Measurements from ENCODE around the gene AP2M1. TPM values are rescaled to one million over a fixed set of nuclear protein-coding genes. Genes with fewer than 3 reads are reported as not detected.
"Not testable (repeated sequence)": the region's sequence is repeated elsewhere in the genome, so short reads cannot be mapped to it uniquely, and the experiment has no call there.

Gene AP2M1
- polyA plus RNA-seq, 1 donor = 286 TPM

DNA sequence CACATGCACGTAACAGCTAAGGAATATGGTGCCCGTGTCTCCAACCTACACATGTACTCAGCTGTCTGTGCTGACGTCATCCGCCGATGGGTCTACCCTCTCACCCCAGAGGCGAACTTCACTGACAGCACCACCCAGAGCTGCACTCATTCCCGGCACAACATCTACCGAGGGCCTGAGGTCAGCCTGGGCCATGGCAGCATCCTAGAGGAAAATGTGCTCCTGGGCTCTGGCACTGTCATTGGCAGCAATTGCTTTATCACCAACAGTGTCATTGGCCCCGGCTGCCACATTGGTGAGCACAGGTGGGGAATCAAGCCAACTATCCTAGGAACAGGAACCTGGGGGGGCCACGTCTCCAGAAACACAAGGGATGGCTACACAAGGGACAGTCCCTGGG lies 34.2 kb upstream of the AP2M1 start:
- Histone ChIP-seq H3K4me1 (ENCODE audit: control insufficient read depth, insufficient read depth, low read length) (peaks cover 21% of the 10 kb centered on the region), H3K9me3 (ENCODE audit: control insufficient read depth, low read depth, low read length) (no peaks in the 10 kb centered on the region), H3K27me3 (ENCODE audit: control insufficient read depth, insufficient read depth, low read length) (no peaks in the 10 kb centered on the region), H3K4me3 (ENCODE audit: low read length) (no peak overlapping the region), H3K36me3 (ENCODE audit: control insufficient read depth, insufficient read depth, low read length) (peaks cover 60% of the 10 kb centered on the region), H3K27ac (ENCODE audit: low read length) (no peak overlapping the region)
- DNase-seq = no peak
- WGBS (ENCODE audit: insufficient coverage, low lambda C conversion rate) = no CpG with 5 or more reads among the region's 10 CpGs

GRCh38 chr3:184142199-184142598 lies 32.5 kb upstream of the AP2M1 start:
- DNase-seq = no peak
- Histone ChIP-seq H3K27ac (ENCODE audit: low read length) (no peak overlapping the region), H3K4me3 (ENCODE audit: low read length) (no peak overlapping the region), H3K27me3 (ENCODE audit: control insufficient read depth, insufficient read depth, low read length) (no peaks in the 10 kb centered on the region), H3K36me3 (ENCODE audit: control insufficient read depth, insufficient read depth, low read length) (peaks cover 60% of the 10 kb centered on the region), H3K4me1 (ENCODE audit: control insufficient read depth, insufficient read depth, low read length) (peaks cover 23% of the 10 kb centered on the region), H3K9me3 (ENCODE audit: control insufficient read depth, low read depth, low read length) (no peaks in the 10 kb centered on the region)
- WGBS (ENCODE audit: insufficient coverage, low lambda C conversion rate) = 100% methylated on average over 1 of the region's 7 CpGs

DNA sequence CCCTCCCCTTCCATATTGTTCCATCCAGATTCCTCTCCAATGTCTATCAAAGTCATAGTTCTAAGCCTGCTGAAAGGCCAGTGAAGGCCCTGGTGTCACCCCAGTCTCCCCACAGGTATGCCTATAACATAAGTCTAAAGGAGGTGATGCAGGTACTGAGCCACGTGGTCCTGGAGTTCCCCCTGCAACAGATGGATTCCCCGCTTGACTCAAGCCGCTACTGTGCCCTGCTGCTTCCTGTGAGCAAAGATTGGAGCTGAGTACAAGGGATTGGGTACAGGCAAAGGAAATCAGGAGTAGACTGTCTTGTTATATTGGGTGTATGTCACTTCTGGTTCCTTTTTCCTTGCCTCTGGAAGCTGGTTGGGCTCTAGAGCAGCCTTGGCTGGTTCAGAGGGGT lies 31.3 kb upstream of the AP2M1 start:
- no peak overlapping the region for H3K4me3 ChIP-seq (ENCODE audit: low read length)
- WGBS (ENCODE audit: insufficient coverage, low lambda C conversion rate) = no CpG with 5 or more reads among the region's 3 CpGs
- no peak for DNase-seq
- H3K27ac ChIP-seq (ENCODE audit: low read length) = no peak overlapping the region
- H3K9me3 ChIP-seq (ENCODE audit: control insufficient read depth, low read depth, low read length) = no peaks in the 10 kb centered on the region
- no peaks in the 10 kb centered on the region for H3K27me3 ChIP-seq (ENCODE audit: control insufficient read depth, insufficient read depth, low read length)
- H3K36me3 ChIP-seq (ENCODE audit: control insufficient read depth, insufficient read depth, low read length) = peaks cover 51% of the 10 kb centered on the region
- H3K4me1 ChIP-seq (ENCODE audit: control insufficient read depth, insufficient read depth, low read length) = peaks cover 29% of the 10 kb centered on the region

DNA sequence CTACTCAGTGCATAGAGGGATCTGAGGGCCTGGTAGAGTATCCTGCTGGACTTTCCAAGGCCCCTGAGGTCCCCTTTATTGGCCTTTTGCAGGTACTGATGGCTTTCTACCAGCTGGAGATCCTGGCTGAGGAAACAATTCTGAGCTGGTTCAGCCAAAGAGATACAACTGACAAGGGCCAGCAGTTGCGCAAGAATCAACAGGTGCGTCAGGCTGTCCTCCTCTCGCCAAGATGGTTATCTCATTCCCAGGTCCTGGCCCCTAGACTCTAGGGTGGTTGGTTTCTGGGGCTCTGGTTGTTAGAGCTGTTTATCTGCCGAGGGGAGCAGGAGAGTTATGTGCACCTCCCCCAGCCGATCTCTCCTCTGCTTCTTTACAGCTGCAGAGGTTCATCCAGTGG lies 30.1 kb upstream of the AP2M1 start:
- DNase-seq = no peak
- WGBS (ENCODE audit: insufficient coverage, low lambda C conversion rate) = no CpG with 5 or more reads among the region's 5 CpGs
- Histone ChIP-seq H3K4me1 (ENCODE audit: control insufficient read depth, insufficient read depth, low read length) (peaks cover 29% of the 10 kb centered on the region), H3K4me3 (ENCODE audit: low read length) (no peak overlapping the region), H3K9me3 (ENCODE audit: control insufficient read depth, low read depth, low read length) (no peaks in the 10 kb centered on the region), H3K27me3 (ENCODE audit: control insufficient read depth, insufficient read depth, low read length) (no peaks in the 10 kb centered on the region), H3K27ac (ENCODE audit: low read length) (peak overlapping the region; percentile 90), H3K36me3 (ENCODE audit: control insufficient read depth, insufficient read depth, low read length) (peaks cover 51% of the 10 kb centered on the region)

GRCh38 chr3:184145111-184145524 lies 29.5 kb upstream of the AP2M1 start:
- peak overlapping the region; percentile 90 for H3K27ac ChIP-seq (ENCODE audit: low read length)

GRCh38 chr3:184145751-184146270 lies 28.8 kb upstream of the AP2M1 start:
- H3K9me3 ChIP-seq (ENCODE audit: control insufficient read depth, low read depth, low read length) = no peaks in the 10 kb centered on the region
- no CpG with 5 or more reads among the region's 8 CpGs for WGBS (ENCODE audit: insufficient coverage, low lambda C conversion rate)
- peak; percentile 75 to 90 for DNase-seq
- peaks cover 44% of the 10 kb centered on the region for H3K36me3 ChIP-seq (ENCODE audit: control insufficient read depth, insufficient read depth, low read length)
- peaks cover 29% of the 10 kb centered on the region for H3K4me1 ChIP-seq (ENCODE audit: control insufficient read depth, insufficient read depth, low read length)
- no peaks in the 10 kb centered on the region for H3K27me3 ChIP-seq (ENCODE audit: control insufficient read depth, insufficient read depth, low read length)
- no peak overlapping the region for H3K4me3 ChIP-seq (ENCODE audit: low read length)
- peak overlapping the region; percentile 90 for H3K27ac ChIP-seq (ENCODE audit: low read length)

More at GRCh38 chr3:184145111-184145524, 29.5 kb upstream of the AP2M1 start:
- WGBS (ENCODE audit: insufficient coverage, low lambda C conversion rate) = no CpG with 5 or more reads among the region's 4 CpGs
- no peaks in the 10 kb centered on the region for H3K27me3 ChIP-seq (ENCODE audit: control insufficient read depth, insufficient read depth, low read length)
- DNase-seq = peak; percentile 75 to 84
- H3K4me3 ChIP-seq (ENCODE audit: low read length) = no peak overlapping the region
- peaks cover 51% of the 10 kb centered on the region for H3K36me3 ChIP-seq (ENCODE audit: control insufficient read depth, insufficient read depth, low read length)
- no peaks in the 10 kb centered on the region for H3K9me3 ChIP-seq (ENCODE audit: control insufficient read depth, low read depth, low read length)
- peaks cover 29% of the 10 kb centered on the region for H3K4me1 ChIP-seq (ENCODE audit: control insufficient read depth, insufficient read depth, low read length)

DNA sequence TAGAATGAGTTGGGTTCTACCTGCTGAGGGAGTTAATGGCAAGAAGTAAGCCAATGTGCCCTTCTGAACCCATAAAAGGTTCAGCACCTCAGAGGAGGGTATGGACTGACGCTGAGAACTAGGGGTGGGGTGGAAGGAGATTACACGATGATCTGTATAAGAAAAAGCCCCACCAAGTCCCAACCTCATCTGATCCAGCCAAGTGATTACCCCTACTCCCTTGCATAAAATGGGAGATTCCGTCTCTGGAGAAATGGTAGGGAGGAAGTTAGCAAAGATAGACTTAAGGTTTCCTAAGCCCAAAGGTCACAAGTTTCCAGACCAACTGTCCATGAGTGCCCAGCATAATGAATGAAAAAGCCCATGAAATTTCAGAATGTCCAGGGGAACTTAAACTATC lies 26.6 kb upstream of the AP2M1 start:
- H3K36me3 ChIP-seq (ENCODE audit: control insufficient read depth, insufficient read depth, low read length) = peaks cover 22% of the 10 kb centered on the region
- no peak overlapping the region for H3K4me3 ChIP-seq (ENCODE audit: low read length)
- no peaks in the 10 kb centered on the region for H3K27me3 ChIP-seq (ENCODE audit: control insufficient read depth, insufficient read depth, low read length)
- 24% methylated on average over 2 of the region's 3 CpGs for WGBS (ENCODE audit: insufficient coverage, low lambda C conversion rate)
- peak in 1 of 2 donors; percentile 35 for DNase-seq
- H3K9me3 ChIP-seq (ENCODE audit: control insufficient read depth, low read depth, low read length) = no peaks in the 10 kb centered on the region
- H3K4me1 ChIP-seq (ENCODE audit: control insufficient read depth, insufficient read depth, low read length) = peaks cover 29% of the 10 kb centered on the region
- no peak overlapping the region for H3K27ac ChIP-seq (ENCODE audit: low read length)

GRCh38 chr3:184149123-184149522 lies 25.5 kb upstream of the AP2M1 start:
- DNase-seq = no peak
- H3K36me3 ChIP-seq (ENCODE audit: control insufficient read depth, insufficient read depth, low read length) = peaks cover 11% of the 10 kb centered on the region
- H3K27ac ChIP-seq (ENCODE audit: low read length) = no peak overlapping the region
- H3K27me3 ChIP-seq (ENCODE audit: control insufficient read depth, insufficient read depth, low read length) = no peaks in the 10 kb centered on the region
- H3K9me3 ChIP-seq (ENCODE audit: control insufficient read depth, low read depth, low read length) = no peaks in the 10 kb centered on the region
- no peak overlapping the region for H3K4me3 ChIP-seq (ENCODE audit: low read length)
- no CpG with 5 or more reads among the region's 6 CpGs for WGBS (ENCODE audit: insufficient coverage, low lambda C conversion rate)
- peaks cover 27% of the 10 kb centered on the region for H3K4me1 ChIP-seq (ENCODE audit: control insufficient read depth, insufficient read depth, low read length)

DNA sequence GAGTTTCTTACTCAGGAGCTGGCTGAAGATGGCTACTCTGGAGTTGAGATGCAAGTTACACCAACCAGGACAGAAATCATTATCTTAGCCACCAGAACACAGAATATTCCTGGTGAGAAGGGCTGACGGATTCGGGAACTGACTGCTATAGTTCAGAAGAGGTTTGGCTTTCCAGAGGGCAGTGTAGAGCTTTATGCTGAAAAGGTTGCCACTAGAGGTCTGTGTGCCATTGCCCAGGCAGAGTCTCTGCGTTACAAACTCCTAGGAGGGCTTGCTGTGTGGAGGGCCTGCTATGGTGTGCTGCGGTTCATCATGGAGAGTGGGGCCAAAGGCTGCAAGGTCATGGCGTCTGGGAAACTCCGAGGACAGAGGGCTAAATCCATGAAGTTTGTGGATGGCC lies 24.9 kb upstream of the AP2M1 start:
- DNase-seq; H3K4me3 ChIP-seq (ENCODE audit: low read length); H3K36me3 ChIP-seq (ENCODE audit: control insufficient read depth, insufficient read depth, low read length); H3K9me3 ChIP-seq (ENCODE audit: control insufficient read depth, low read depth, low read length); H3K27me3 ChIP-seq (ENCODE audit: control insufficient read depth, insufficient read depth, low read length); H3K27ac ChIP-seq (ENCODE audit: low read length): not testable (repeated sequence)
- WGBS (ENCODE audit: insufficient coverage, low lambda C conversion rate) = no CpG with 5 or more reads among the region's 6 CpGs
- peaks cover 23% of the 10 kb centered on the region for H3K4me1 ChIP-seq (ENCODE audit: control insufficient read depth, insufficient read depth, low read length)

- Histone ChIP-seq H3K9me3 (ENCODE audit: control insufficient read depth, low read depth, low read length) (no peaks in the 10 kb centered on the region), H3K4me1 (ENCODE audit: control insufficient read depth, insufficient read depth, low read length) (peaks cover 18% of the 10 kb centered on the region), H3K27ac (ENCODE audit: low read length) (peak within 1 kb of the TSS; percentile 94), H3K36me3 (ENCODE audit: control insufficient read depth, insufficient read depth, low read length) (peaks cover 2% of the 10 kb centered on the region), H3K27me3 (ENCODE audit: control insufficient read depth, insufficient read depth, low read length) (no peaks in the 10 kb centered on the region), H3K4me3 (ENCODE audit: low read length) (peak within 1 kb of the TSS; percentile 99)
- peak in 1 of 2 donors; percentile 83 for DNase-seq
- no CpG with 5 or more reads among the region's 84 CpGs for WGBS (ENCODE audit: insufficient coverage, low lambda C conversion rate)
Measured at GRCh38 chr3:184154885-184155643, 19.6 kb upstream of the AP2M1 start, which contains the start of gene DVL3. DVL3 (plus strand) TSS chr3:184155377; CDS start chr3:184155636, 259 bp downstream.

All from large intestine (tissue), 3 donors.